Upper lobe of left lung (tissue), 4 donors: ENCODE data around the gene MAP2.

Experiments
- CTCF ChIP-seq, 6 experiments: fragments of 450-650 bp in 4 of 6; fragments of 200-600 bp in 2 of 6; sonication (generic) in 2 of 6; IDR thresholded peaks; one replicate each; pipeline ENCODE4 v1.5.1; 2016 to 2019; ENCODE audit warnings: antibody characterized with exemption in 6 of 6
- EP300 ChIP-seq, 4 donors: sonication (generic); formaldehyde crosslinking; IDR thresholded peaks; one replicate each; pipeline ENCODE4 v1.5.1; 2017; ENCODE audit warnings: antibody characterized with exemption in 4 of 4, control low read depth in 2 of 4
- POLR2A ChIP-seq, 4 donors: fragments of 450-650 bp; IDR thresholded peaks; one replicate each; pipeline ENCODE4 v1.5.1; 2016 to 2017; ENCODE audit warnings: antibody characterized with exemption in 4 of 4, mild to moderate bottlenecking in 2 of 4

- TF ChIP-seq POLR2A (IDR thresholded peaks at IDR 0.05) (no peak), CTCF (IDR thresholded peaks at IDR 0.05) (no peak), EP300 (IDR thresholded peaks at IDR 0.05) (no peak)
These were observed 344.7 kb downstream of the MAP2 start for GRCh38 chr2:209768557-209768956.
